ENCODE results near the gene CEP164.

The CEP164 gene

DNA sequence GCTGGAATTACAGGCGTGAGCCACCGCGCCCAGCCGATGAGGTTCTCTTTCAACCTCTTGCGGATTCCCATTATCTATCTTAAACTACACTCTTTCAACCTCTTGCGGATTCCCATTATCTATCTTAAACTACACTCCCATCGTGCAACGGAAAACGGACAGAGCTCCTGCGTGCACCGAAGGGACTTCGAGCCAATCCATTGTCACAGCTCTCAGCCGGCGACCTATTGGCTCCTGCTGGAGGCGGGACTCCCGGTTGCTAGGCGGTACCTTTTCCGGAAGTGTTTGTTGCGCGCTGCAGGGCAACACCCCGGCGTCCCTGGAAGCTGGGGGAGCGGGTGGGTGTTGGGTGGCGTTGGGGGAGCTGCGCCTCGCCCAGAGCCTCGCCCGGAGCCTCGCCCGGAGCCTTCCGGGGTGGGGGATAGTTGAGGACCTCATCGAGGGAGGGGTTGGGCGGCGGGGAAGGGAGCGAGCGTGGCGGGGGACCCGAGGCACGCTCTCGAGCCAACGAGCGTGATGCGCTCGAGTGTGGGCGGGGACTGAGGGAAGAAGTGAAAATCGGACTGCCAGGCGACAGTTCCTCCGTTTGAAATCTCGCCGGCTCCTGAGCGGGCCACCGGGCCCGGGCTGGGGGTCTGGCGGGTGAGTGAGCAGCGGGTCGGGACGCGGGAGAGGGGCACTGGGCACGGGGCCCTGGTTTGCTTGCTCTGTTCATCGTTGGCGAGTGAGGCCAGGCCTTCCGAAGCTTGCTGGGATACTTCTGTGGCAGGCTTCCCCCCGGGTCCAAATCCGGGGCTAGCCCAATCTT is at the start of gene CEP164:
TSS of gene CEP164 (plus strand) at position 288 of the 808 bp plus-strand sequence. CDS start 10,733 bp downstream, outside the sequence.
- DNase-seq (ENCODE audit: low read depth) = peak; percentile 74

DNA sequence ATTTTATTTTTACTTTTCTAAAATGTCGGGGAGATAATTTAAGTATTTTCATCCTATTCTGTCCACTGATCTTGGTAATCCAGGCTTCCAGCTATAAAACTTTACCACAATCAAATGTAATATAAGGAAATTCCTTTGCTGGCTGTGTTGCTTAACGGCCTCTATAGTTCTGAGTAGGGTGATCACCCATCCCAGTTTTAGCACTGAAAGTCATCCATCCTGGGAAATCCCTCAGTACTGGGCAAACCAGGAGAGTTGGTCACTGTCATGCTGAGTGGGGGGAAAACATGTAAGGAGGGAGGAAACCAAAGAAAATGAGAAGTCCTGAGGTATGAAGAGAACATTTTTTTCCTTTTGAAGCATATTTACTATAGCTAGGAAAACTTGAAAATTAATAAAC is 49.3 kb upstream of the CEP164 start:
- no peak for DNase-seq (ENCODE audit: low read depth)

DNA sequence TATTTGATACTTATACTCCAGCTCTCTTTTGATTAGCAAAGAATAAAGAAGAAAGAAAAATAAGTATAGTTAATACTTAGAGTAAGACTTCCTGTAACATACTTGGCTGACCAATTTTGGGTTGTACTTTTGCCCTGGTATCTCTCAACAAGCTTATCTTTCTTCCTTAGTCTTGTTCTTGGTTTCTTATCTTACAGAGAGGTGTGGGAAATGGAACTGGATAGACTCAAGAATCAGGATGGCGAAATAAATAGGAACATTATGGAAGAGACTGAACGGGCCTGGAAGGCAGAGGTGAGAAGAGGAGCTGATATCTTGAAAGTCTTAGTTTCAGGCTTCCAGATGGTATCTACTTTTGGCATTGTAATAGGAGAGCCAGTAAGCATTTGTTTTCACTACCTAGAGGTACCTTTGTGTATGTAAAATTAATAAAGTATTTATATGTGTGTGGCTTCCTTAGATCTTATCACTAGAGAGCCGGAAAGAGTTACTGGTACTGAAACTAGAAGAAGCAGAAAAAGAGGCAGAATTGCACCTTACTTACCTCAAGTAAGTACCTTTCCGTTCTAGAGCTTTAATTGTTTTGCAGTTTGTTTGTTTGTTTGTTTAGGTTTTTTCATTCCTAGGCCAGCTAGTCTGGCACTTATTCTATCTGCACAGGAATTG is 47.8 kb upstream of the CEP164 start:
- DNase-seq (ENCODE audit: low read depth) = no peak

DNA sequence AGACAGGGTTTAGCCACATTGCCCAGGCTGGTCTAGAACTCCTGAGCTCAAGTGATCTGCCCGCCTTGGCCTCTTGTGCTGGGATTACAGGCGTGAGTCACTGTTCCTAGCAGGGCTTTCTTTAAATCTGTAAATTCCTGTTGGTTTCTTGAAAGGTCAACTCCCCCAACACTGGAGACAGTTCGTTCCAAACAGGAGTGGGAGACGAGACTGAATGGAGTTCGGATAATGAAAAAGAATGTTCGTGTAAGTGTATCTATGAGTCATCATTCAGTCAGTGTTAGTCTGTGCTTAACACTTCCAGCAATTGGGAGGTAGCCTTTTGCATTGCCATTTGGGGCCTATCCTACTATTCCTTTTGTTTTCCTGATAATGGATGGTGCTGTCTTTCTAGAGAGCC is 46.5 kb upstream of the CEP164 start:
- DNase-seq (ENCODE audit: low read depth) = no peak

DNA sequence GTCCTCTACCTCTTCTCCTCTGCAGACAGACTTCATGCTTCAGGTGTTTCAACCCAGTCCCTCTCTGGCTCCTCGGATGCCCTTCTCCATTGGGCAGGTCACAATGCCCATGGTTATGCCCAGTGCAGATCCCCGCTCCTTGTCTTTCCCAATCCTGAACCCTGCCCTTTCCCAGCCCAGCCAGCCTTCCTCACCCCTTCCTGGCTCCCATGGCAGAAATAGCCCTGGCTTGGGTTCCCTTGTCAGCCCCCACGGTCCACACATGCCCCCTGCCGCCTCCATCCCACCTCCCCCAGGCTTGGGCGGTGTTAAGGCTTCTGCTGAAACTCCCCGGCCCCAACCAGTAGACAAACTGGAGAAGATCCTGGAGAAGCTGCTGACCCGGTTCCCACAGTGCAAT is 45.8 kb upstream of the CEP164 start:
- no peak for DNase-seq (ENCODE audit: low read depth)

DNA sequence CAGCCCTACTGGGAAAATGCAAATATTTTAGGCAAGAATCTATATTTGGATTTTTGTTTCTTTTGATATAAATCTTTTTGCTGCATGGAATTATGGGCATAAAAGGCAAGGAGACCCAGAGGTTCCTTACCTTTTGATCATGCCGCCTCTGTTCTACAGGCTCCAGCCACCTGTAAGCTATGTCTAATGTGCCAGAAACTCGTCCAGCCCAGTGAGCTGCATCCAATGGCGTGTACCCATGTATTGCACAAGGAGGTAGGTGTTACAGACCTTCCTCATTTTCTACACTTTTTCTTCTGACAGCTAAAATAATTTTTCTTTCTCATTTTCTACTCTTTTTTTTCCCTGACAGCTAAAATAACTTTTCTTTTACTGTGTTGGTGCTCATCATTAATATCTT is 44.7 kb upstream of the CEP164 start:
- DNase-seq (ENCODE audit: low read depth) = no peak

DNA sequence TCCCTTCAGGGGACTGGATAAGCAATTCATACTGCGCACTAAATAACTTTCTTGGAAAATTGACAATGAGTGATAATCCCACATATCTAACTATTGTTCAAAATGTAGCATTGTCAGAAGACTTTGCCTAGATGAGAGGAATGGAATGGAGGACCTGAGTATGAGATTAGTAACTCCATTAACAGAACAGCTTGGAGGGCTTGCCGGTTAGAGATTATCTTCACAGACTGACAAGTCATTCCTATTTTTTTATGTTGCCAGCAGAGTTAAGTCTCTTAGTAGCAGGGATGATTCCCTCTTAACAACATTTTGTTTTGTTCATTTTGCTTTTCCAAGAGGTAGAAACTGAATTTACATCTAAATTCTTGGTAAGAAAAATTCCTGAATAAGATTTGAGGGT is 43.6 kb upstream of the CEP164 start:
- no peak for DNase-seq (ENCODE audit: low read depth)

DNA sequence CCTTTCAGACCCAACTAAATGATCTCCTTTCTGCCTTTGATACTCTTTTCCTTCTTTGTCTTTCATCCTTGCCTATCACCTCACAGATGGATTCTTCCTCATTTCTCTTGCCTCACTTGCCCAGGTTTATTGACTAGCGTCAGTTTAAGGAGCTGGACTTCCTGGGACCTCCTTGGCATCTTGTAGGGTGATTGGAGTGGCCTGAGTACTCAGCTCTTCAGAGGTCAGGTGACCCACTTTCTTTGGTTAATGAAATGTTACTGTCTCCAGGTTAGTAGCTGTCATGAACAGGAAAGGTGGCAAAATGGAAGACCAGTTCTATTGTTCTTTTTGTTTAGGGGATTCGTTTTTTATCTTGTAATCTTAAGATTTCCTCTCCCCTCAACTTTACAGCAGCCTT is 41.1 kb upstream of the CEP164 start:
- no peak for DNase-seq (ENCODE audit: low read depth)

DNA sequence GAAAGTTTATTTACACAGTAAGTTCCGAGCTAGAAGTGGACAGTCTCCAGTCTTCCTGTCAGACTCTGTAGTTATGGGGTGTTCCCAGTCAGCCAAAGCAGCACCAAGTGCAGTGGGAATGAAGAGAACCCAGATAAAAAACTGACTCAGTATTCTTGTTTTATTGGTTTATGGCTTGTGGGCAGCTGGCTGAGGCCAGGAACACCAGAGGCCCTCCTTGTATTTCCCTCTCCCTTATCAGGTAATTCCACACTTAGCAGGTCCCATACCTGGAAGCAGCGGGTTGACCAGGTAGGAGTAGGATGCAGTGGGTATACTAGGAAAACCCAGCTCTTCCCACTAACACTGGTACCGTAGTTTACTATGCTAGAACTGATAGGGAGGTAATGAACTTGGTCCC is 40.0 kb upstream of the CEP164 start:
- DNase-seq (ENCODE audit: low read depth) = no peak

DNA sequence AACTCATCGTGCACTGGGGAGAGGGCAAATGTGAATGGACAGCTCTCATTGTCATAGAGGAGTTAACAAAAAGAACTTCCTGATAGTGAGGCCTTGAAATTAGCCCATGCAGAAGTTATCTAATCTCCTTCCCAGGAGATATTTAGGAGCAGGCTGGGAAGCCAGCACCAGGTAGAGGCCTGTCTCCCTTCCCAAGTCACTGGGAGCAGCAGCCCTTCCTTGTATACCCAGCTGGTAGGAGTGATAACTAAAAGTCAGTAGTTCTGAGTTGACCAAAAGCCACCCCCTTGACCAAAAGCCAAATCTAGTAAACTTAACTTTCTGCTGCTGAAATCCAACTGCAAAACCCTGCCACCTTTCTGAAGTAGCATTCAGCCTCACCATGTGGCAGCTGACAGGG is 37.9 kb upstream of the CEP164 start:
- no peak for DNase-seq (ENCODE audit: low read depth)

DNA sequence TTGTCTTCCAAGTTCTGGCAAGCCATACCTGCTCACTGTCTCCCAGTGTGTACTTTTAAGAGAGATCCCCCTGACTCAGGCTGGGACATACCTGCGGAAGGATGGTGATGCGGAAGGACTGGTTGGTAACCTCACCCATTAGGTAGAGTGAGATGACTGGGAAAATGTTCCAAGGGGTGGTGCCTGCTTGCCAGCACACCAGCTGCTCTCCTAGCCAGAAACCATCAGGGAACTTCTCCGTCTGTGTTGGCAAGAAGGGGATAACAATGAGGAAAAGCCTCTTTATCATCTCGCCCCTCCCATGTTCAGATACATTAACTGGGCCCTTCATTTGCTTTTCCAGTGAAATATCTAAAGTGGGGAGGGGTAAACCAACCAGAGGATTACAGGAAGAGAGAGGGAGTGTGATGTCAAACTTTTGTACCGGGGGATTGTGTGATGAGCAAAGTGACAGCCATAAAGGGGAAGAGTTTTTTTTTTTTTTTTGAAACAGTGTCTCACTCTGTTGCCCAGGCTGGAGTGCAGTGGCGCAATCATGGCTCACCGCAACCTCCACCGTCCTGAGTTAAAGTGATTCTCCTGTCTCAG is 36.8 kb upstream of the CEP164 start, which contains the start of gene BACE1-AS:
TSS of gene BACE1-AS (plus strand) at position 538 of the 588 bp plus-strand sequence.
- no peak for DNase-seq (ENCODE audit: low read depth)

DNA sequence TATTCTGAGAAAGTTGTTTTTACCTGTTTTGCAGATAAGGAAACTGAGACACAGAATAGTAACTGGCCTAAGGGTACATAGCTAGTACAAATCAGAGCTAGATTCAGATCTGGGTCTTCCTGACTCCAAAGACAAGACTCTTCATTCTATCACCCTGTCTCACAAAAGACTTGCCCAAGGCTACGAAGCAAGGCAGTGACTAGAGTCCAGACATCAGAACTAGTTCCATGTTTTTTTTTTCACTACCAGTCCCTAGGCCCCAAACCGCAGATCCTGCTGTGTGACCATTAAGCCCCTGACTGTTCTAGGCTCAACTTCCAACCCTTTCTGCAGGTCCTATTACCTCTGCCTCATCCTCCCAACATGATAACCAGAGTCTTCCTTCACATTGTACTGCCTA is 35.0 kb upstream of the CEP164 start:
- DNase-seq (ENCODE audit: low read depth) = no peak

DNA sequence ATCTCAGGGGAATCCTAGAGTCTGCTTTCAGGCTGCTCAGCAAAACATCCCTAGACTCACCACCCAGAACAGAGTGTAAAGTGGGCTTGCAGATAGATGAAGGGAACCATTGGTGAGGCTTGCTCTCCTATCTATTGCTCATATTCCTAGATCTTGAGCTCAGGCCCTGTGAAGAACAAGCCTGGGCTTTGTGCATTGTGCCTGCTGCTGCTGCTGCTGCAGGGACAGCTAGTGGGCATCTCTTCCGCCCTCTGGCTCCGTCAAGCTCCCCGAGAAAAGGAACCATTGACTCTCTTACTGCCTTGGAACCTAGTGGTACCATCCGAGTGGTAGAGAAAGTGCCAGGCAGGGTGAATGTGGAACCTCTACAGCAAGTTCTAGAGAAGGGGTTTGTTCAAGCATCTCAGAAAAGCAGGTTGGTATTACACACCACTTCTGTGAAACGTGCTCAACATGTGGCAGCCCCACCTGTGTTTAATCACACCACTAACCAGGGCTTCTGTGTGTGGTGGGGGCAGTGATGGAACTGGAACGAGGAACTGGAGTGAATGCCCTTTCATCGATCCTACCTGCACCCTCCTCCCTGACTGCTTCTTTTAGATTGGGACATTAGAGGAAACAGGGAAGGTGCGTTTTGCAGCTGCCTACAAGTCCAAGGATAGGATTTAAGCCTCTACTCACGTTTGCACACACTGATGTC is 32.1 kb upstream of the CEP164 start:
- no peak for DNase-seq (ENCODE audit: low read depth)

DNA sequence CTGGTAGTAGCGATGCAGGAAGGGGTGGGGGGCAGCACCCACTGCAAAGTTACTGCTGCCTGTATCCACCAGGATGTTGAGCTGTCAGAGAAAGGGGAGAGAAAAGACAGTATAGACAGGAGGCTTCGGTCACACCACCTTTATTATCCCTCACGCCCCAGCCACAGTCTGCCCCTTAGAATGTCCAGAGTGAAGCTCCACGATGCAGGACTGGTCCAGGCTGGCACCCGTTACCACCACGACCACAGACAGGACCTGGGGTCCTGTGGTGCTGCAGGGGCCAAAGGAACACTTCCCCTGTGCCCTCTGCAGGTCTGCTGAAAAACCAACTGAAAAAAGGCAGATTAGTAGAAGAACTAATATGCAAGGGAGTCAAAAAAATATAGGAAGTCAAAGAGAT is 30.8 kb upstream of the CEP164 start:
- no peak for DNase-seq (ENCODE audit: low read depth)

DNA sequence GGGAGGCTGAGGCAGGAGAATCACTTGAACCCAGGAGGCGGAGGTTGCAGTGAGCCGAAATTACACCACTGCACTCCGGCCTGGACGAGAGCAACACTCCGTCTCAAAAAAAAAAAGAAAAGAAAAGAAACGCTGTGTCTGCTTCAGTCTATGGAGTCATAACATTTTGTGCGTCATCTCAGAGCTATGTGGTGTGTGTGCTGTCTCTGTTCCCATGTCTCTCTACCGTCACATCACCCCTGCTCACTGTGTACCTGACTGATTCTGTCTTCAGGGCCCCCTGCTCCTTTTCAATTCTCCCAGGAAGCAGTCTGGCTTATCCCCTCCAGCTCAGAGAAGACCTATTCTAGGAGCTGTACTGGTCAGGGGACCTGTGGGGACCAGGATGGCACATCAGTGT is 29.5 kb upstream of the CEP164 start:
- no peak for DNase-seq (ENCODE audit: low read depth)

DNA sequence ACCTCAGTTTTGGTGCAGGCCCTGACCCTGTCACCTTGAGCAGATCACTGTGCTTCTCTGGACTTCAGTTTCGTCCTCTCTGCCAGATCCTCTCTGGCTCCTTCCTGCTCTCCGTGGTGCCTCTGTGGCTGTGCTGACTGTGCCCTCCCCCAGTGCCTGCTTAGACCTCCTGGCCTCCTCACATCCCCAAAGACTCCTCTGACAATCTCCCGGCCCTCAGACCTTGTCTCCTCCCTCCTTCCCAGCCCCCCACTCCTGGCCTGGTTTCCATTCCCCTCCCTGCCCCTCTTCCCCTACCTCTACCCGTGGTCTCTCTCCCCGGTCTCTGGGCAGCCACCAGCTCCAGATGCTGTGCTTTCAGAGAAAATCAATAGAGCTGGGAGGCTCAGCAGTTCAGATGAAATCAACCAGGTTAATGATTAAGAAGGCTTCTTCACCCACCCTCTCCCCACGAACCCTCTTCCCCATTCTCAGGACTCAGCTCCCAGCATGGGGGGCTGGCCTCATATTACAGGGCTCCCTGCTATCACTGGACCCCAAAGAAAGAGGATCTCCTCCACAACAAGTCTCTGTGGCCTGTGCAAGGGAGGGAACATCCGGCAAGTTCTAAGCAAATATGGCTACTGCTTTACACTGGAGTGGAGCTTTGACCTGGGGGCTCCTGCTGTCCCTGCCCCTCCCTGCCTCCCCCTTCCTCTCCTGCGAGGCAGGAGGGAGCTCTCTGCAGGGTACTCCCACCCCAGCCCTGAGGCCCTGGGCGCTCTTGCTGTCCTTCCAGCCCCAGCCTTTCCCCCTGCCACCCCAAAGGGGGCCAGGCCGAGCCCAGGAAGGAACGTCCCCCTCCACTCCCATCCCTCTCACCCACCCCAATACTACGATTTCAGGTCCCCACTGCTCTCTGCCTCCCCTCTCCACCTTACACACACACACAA is 28.0 kb upstream of the CEP164 start:
- DNase-seq (ENCODE audit: low read depth) = no peak

DNA sequence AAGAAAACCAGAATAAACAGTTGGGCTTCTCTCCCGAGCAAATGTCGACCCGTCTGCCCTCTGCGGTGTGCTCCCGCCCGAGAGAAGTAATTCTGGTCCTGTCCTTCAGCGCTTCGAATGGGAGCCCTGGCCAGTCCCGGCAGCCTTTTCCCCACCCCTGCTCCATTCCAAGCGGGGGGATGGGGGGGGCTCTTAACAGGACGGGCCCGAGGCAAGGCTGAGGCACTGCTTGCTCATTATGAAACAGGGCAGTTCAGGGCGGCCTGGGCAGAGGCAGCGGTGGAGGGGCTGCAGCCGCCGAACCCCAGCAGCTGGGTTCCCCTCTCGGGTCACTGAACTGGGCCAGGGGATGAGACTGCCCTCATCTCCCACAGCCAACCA is 27.4 kb upstream of the CEP164 start:
- DNase-seq (ENCODE audit: low read depth) = no peak

DNA sequence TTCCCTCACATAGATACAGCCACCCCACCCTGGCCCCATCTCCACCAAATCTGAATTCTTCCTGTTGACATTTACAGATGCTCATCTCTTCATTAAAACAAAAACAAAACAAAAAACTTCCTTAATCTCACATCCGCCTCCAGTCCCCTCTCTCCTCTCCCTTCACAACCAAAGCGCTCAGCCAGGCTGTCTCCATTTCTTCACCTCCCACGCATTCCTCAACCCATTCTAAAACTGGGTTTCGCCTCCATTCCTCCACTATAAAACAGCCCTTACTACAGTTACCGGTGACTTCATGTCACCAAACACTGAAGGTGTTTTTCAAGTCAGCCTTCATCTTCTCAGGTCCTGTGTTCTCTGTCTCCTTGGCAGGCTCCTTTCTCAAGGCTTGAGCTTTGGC is 26.9 kb upstream of the CEP164 start:
- no peak for DNase-seq (ENCODE audit: low read depth)

DNA sequence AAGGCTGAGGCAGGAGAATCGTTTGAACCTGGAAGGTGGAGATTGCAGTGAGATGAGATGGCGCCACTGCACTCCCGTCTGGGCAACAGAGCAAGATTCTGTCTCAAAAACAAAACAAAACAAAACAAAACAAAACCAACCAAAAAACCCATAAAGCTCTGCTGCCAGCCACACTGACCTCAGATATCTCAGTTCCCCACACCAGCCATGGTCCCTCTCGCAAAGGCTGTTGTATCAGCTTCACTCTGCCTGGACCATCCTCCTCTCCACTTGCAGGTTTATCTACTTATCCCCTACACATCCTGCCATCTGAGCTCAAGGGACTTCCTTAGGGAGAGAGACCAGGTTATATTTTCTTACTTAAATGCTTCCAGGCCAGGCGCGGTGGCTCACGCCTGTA is 25.4 kb upstream of the CEP164 start:
- DNase-seq (ENCODE audit: low read depth) = no peak

DNA sequence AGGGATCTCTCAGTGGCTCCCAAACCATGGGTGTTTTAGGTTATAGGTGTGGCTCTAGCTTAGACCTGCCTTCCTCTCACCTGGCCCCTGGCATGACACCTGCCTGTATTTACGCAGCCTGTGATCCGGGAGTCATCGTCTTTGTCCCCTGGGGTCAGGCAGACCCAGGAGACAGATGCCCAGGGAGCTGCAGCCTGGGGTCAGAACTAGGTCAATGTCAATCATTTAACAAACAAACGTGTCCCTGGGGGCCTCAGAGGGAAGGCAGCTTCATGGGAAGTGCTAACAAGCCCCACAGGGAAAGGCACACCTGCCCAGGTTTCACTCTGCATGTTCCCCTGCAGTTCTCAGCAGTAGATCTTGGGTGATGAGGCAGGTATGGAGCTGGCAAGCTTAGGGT is 24.6 kb upstream of the CEP164 start:
- DNase-seq (ENCODE audit: low read depth) = no peak

DNA sequence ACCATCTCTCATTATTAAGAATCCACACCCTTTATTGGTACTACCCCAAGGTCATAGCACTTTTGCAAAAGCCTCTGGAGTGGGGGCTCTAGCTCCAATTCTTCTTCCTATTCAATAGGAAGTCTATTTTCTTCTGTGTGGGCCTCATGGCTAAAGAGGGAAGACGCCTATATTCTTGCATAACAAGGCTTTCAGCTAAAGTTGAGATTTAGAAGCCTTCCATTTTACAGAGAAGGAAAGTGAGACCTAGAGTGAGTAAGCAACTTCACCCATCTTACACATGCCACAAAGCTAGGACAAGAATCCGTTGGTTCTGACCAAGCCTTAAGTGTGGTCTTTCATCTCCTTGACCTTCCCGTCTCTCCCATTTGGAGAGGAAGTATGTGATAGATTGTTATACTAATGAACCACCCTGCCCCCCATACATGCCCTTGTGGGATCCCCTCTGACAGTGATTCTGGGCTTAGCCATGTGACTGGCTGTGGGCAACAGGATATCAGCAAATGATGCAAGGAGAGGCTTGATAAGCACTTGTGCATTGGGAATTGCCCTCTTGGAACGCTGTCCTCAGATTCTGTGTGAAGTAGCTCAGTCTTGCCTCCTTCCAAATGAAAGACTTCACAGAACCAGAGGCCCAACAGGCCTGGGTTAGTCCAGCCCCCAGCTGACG is 23.9 kb upstream of the CEP164 start:
- no peak for DNase-seq (ENCODE audit: low read depth)
